HAP-1 (cell line): ENCODE data around the gene SUN1.

ENCODE experiments used
- DNase-seq, 2 experiments: peaks; one replicate each; pipeline ENCODE4 v3.0.0-alpha.2; 2016 to 2020; ENCODE audit warnings: low spot score in 2 of 2
- H3K27me3 ChIP-seq: fragments of 250-450 bp; sonication (Bioruptor Pico); 2 replicates; pipeline ENCODE4 v1.5.1; 2020; ENCODE audit warnings: low read depth, mild to moderate bottlenecking, moderate library complexity
- H3K36me3 ChIP-seq: fragments of 250-450 bp; sonication (Bioruptor Pico); replicated peaks from 2 replicates; pipeline ENCODE4 v1.5.1; 2020; ENCODE audit warnings: mild to moderate bottlenecking
- H3K4me1 ChIP-seq: fragments of 250-450 bp; sonication (Bioruptor Pico); 2 replicates; pipeline ENCODE4 v1.5.1; 2020; ENCODE audit warnings: mild to moderate bottlenecking
- H3K4me3 ChIP-seq: fragments of 250-450 bp; sonication (Bioruptor Pico); 2 replicates; pipeline ENCODE4 v1.5.1; 2020; ENCODE audit warnings: mild to moderate bottlenecking, moderate library complexity
- H3K9me3 ChIP-seq: fragments of 250-450 bp; sonication (Bioruptor Pico); 2 replicates; pipeline ENCODE4 v1.5.1; 2020; ENCODE audit warnings: mild to moderate bottlenecking, moderate library complexity
- in situ Hi-C: fragments of 300-500 bp; cut with MboI; formaldehyde crosslinking; loops from 3 replicates; pipeline ENCODE4 v1.14.3; 2020; ENCODE audit warnings: low sequenced_read_pairs, inconsistent platforms, mixed read lengths

Gene SUN1

DNA sequence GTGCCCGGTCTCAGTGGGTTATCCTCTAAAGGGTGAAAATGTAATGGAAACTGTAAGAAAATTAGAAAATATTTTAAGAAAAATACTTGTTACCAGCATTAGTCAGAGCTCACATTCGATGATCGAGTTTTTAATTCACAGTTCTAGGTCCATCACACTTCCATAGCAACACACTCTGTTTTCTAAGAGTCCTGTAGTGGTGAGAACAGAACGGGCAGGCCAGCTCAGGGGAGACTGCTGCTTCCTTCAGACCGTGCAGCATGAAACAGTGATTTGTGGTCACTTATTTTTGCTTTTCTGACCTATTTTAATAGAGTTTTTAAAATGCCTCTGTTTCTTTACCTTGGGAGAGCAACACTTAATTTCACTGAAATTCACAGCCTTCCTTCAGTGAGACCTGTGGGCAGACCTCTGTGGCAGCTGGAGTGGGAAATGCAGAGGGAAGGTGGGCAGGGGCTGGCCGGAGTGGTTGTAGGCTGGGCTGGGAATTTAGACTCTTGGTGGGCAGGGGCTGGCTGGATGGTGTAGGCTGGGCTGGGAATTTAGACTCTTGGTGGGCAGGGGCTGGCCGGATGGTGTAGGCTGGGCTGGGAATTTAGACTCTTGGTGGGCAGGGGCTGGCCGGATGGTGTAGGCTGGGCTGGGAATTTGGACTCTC, 1.5 kb downstream of the SUN1 start:
- no peak for DNase-seq
- in situ Hi-C loops: no loop called here
- Histone ChIP-seq H3K27me3 (no peaks in the 10 kb centered on the region), H3K9me3 (no peaks in the 10 kb centered on the region), H3K4me3 (no peak overlapping the region), H3K4me1 (peaks cover 4% of the 10 kb centered on the region; the same call in 1 of the 2 replicates), H3K36me3 (peaks cover 21% of the 10 kb centered on the region)

DNA sequence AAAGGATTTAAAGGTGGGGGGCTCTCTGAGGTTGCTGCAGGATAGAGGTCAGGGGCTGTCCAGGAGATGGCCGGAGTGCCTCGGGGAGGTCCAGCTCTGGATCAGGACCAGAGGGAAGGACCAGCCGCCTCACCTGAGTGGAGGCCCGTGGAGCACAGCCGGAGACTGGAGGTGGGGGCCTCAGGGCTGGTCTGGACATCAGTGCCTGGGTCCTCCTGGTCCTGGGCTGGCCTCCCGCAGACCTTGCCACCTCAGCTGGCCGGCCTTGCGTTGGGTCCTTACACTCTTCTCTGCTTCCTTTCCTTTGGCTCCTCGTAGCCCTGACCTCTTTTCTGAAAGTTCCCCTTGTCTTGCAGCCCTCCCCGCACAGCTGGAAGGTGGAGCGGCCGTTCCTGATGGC, 2.0 kb downstream of the SUN1 start:
- in situ Hi-C loops: no loop called here
- DNase-seq: no peak
- Histone ChIP-seq H3K36me3 (peaks cover 26% of the 10 kb centered on the region), H3K4me3 (no peak overlapping the region), H3K4me1 (peaks cover 4% of the 10 kb centered on the region; the same call in 1 of the 2 replicates), H3K9me3 (no peaks in the 10 kb centered on the region), H3K27me3 (no peaks in the 10 kb centered on the region)

DNA sequence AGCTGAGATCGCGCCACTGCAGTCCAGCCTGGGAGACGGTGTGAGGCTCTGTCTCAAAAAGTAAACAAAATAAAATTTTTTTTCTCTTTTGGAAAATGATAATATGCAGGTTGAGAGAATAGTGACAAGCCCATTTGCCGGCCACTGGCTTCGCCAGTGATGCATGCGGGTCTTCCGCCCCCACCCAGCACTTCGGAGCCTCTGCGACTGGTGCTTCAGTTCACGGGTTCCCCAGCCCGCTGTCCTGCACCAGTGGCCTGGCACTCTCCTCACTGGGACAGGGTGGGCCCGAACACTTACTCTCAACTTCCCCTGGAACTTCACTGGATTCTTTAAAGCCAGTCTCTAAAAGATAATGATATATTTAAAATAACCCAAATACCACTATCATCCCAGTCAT, 2.7 kb downstream of the SUN1 start:
- H3K36me3 ChIP-seq: peaks cover 28% of the 10 kb centered on the region
- in situ Hi-C loops: no loop called here
- no peak for DNase-seq
- no peak overlapping the region for H3K4me3 ChIP-seq
- peaks cover 4% of the 10 kb centered on the region; the same call in 1 of the 2 replicates for H3K4me1 ChIP-seq
- H3K27me3 ChIP-seq: no peaks in the 10 kb centered on the region
- H3K9me3 ChIP-seq: no peaks in the 10 kb centered on the region

DNA sequence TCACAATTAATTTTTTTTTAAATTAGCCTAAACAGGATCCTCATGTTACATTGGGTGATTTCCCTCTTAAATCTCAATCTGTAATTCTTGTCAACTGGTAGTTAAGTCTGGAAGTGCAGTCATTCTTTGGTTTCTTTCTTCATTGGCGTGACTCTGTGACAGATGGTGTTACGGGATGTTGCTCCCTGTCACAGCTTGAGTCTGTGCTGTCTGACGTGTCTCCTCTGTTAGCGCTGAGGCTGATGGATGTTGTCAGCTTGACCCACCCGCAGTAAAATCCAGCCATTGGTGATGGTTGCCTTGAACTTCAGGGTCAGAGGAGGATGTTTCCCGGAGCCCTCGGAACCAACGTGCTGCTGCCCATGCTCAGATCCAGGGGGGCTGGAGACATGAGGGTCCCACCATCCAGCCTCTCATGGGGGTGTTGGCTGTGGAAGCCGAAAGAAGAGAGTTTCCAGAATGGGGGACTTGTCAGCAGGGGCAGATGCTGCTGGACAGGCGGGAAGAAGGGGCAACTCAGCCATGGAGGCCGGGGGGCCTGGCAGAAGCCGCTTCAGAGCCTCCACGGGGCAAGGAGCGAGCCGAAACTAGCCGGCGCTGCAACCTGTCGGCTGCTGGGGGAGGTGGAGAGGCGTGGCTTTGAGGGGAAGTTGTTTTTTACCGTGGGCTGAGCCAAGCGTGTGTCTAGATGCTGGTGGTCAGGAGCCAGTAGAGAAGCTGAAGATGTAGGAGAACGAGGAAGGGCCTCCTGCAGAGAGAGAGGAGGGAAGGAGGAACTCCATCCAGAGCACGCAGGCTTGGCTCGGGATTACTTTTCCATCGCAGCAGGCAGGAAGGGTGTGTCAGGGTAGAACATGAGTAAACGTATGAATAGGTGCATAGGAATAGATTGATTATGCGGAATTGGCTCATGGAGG, 3.5 kb downstream of the SUN1 start:
- DNase-seq: no peak
- Histone ChIP-seq H3K36me3 (peaks cover 32% of the 10 kb centered on the region), H3K27me3 (no peaks in the 10 kb centered on the region), H3K9me3 (no peaks in the 10 kb centered on the region), H3K4me1 (peaks cover 4% of the 10 kb centered on the region; the same call in 1 of the 2 replicates), H3K4me3 (no peak overlapping the region)
- in situ Hi-C loops: no loop called here

DNA sequence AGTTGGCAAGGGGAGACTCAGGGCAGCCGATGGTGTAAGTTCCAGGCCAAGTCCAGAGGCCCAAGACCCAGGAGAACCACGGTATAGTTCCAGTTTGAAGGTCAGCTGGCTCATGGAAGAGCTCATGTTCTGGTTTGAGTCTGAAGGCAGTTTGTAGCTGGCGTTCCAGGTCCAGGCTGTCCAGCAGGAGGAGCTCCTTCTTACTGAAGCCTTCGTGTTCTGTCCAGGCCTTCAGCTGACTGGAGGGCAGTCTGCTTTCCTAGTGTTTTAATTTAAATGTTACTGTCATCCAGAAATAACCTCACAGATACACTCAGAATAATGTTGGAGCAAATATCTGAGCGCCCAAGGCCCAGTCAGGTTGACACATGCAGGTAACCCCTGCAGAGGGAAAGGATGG, 4.2 kb downstream of the SUN1 start:
- Histone ChIP-seq H3K9me3 (no peaks in the 10 kb centered on the region), H3K27me3 (no peaks in the 10 kb centered on the region), H3K4me1 (peaks cover 4% of the 10 kb centered on the region; the same call in 1 of the 2 replicates), H3K4me3 (no peak overlapping the region), H3K36me3 (peaks cover 32% of the 10 kb centered on the region)
- in situ Hi-C loops: no loop called here
- DNase-seq: no peak

DNA sequence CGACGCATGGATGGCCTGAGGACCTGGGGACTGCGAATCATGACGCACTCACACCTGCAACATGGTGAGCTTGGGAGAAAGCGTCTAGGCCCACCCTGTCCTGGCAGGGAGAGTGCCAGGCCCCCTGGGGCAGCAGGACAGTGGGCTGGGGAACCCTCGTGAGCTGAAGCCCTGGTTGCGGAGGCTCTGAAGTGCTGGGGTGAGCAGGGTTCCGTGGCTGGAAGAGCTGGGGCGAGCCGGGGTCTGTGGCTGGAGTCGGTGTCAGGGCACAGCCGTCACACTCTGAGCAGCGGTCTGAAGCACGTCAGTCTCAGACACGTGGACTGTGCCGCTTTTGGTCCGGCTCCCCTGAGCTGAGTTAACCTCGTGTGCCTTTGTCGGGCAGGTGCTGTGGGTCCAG, 4.7 kb downstream of the SUN1 start:
- in situ Hi-C loops: no loop called here
- no peaks in the 10 kb centered on the region for H3K27me3 ChIP-seq
- H3K4me3 ChIP-seq: no peak overlapping the region
- peaks cover 1% of the 10 kb centered on the region; the same call in 1 of the 2 replicates for H3K4me1 ChIP-seq
- DNase-seq: no peak
- peaks cover 36% of the 10 kb centered on the region for H3K36me3 ChIP-seq
- H3K9me3 ChIP-seq: no peaks in the 10 kb centered on the region

DNA sequence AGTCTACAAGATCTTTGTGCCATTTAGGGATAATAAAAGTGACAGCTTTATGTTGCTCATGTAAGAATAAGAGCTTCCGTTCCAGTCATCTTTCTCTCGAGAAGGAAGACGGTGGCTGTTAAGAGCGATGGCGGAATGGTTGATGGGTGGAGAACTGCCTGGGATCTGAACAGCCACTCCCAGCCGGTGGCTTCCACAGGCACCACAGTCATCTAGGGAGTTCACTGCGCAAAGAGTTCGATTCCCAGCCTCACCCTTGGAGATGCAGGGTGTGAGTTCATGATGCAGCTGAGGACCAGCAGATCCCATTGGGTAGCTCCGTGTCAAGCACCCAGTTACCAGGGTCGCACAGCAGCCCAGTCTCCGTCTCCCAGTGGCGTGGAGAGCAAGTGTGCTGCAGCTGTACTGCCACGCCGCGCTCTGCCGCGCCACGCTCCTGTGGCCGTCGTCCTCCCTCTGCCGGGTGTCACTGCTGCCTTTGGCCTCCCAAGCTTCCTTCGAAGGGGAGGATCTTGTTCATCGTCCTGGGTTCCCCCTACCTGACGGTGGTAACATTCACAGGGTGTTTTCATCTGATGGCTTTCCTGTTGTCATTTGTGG, 7.8 kb downstream of the SUN1 start:
- Histone ChIP-seq H3K9me3 (no peaks in the 10 kb centered on the region), H3K36me3 (peaks cover 58% of the 10 kb centered on the region), H3K27me3 (no peaks in the 10 kb centered on the region), H3K4me3 (no peak overlapping the region), H3K4me1 (no peaks in the 10 kb centered on the region)
- in situ Hi-C loops: no loop called here
- DNase-seq: no peak

DNA sequence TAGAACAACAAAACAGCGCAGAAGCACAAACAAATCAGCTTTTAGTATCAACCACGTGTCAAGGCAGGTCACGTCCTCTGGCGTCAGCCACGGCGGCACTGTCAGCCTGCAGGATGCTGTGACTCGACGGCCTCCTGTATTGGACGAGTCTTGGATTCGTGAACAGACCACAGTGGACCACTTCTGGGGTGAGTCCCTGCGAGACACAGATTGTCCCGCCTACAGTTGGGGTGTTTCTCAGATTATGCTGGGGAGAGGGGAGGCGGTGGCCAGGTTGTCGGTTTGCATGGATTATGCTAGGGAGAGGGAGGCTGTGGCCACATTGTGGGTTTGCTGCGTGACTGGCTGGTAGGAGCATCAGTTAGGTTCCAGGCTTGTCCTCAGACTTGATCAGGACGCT, 9.7 kb downstream of the SUN1 start:
- DNase-seq: no peak

DNA sequence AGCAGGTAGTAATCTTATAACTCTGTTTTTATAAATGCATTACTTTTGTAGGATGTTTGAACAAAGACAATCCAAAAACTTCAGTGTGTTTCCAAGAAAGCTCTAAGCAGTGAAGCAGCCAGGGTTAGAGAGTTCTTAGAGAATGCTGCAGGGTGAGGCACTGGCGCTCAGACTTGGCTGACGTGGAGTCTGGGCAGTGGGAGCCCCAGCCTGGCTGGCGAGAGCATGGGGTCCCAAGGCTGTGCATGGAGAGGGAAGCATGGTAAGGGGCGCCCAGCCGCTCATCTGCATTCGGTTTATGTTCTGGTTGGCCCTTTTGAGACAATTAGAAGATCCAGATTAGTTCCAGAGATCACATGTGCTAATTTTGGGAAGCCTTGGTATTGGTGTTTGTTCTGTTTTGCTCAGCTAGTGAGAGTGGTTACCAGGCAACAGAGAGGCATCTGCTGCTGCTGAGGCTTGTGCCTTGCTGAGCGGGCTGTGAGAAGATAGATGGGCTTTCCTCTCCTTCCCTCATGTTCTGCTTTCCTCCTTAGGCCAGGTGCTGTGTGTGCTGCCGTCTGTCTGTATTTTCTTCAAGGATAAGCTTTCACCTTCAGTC, 10.3 kb downstream of the SUN1 start:
- H3K4me3 ChIP-seq: no peak overlapping the region
- in situ Hi-C loops: no loop called here
- H3K4me1 ChIP-seq: no peaks in the 10 kb centered on the region
- no peaks in the 10 kb centered on the region for H3K27me3 ChIP-seq
- H3K36me3 ChIP-seq: peaks cover 56% of the 10 kb centered on the region
- H3K9me3 ChIP-seq: no peaks in the 10 kb centered on the region
- no peak for DNase-seq

More for the DNA sequence above, 9.7 kb downstream of the SUN1 start:
- no peaks in the 10 kb centered on the region for H3K9me3 ChIP-seq
- H3K4me3 ChIP-seq: no peak overlapping the region
- peaks cover 59% of the 10 kb centered on the region for H3K36me3 ChIP-seq
- H3K4me1 ChIP-seq: no peaks in the 10 kb centered on the region
- in situ Hi-C loops: no loop called here
- no peaks in the 10 kb centered on the region for H3K27me3 ChIP-seq

DNA sequence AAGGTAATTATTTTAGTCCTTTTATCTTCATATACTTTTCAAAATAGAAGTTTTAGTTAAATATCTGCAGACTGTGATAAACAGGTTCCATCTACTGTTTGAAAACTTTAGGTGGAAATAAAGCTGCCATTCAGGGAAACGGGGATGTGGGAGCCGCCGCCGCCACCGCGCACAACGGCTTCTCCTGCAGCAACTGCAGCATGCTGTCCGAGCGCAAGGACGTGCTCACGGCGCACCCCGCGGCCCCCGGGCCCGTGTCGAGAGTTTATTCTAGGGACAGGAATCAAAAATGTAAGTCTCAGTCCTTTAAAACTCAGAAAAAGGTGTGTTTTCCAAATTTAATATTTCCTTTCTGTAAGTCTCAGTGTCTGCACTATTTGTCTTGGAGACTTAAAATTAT, 11.0 kb downstream of the SUN1 start:
- no peak overlapping the region for H3K4me3 ChIP-seq
- no peaks in the 10 kb centered on the region for H3K4me1 ChIP-seq
- H3K27me3 ChIP-seq: no peaks in the 10 kb centered on the region
- no peaks in the 10 kb centered on the region for H3K9me3 ChIP-seq
- H3K36me3 ChIP-seq: peaks cover 52% of the 10 kb centered on the region
- in situ Hi-C loops: no loop called here
- DNase-seq: no peak

DNA sequence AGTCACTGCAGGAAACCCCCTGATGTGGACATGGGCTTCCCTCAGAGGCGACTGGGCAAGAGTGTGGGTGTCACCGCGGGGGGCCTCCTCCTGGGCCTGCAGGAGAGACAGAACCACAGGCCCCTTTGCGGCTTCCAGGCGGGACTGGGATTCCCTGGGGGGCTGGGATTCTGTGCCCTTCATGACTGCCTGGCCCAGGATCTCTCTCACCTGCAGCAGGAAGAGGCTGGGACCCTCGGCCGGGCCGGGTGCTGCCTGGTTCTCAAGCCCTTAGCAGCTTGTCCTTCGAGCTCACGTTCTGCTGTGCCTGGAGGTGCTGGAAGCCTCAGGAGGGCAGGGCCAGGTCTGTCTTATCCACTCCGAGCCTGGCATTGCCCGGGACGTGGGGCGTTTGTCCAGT, 11.8 kb downstream of the SUN1 start:
- no peak for DNase-seq
- H3K9me3 ChIP-seq: no peaks in the 10 kb centered on the region
- H3K36me3 ChIP-seq: peaks cover 51% of the 10 kb centered on the region
- no peak overlapping the region for H3K4me3 ChIP-seq
- H3K27me3 ChIP-seq: no peaks in the 10 kb centered on the region
- no peaks in the 10 kb centered on the region for H3K4me1 ChIP-seq
- in situ Hi-C loops: no loop called here

DNA sequence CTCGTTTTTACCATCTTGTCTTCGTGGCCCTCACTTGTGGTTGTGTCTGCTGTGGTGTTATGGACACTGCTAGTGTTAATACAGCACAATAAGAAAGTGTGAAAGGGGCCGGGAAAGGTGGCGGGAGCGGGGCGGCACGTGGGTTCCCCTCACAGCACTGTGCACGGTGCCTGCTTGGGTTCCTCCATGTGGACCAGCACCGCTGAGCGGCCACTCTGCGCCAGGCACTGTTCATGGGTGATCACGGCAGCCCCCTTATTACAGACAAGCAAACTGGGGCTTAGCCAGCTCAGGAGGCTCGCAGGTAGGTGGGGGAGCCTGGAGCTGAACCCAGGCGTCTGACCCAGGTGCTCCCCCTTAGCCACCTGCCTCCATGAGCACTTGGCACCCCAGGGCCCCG, 12.2 kb downstream of the SUN1 start:
- Histone ChIP-seq H3K9me3 (no peaks in the 10 kb centered on the region), H3K27me3 (no peaks in the 10 kb centered on the region), H3K4me3 (no peak overlapping the region), H3K36me3 (peaks cover 54% of the 10 kb centered on the region), H3K4me1 (no peaks in the 10 kb centered on the region)
- in situ Hi-C loops: no loop called here
- no peak for DNase-seq

DNA sequence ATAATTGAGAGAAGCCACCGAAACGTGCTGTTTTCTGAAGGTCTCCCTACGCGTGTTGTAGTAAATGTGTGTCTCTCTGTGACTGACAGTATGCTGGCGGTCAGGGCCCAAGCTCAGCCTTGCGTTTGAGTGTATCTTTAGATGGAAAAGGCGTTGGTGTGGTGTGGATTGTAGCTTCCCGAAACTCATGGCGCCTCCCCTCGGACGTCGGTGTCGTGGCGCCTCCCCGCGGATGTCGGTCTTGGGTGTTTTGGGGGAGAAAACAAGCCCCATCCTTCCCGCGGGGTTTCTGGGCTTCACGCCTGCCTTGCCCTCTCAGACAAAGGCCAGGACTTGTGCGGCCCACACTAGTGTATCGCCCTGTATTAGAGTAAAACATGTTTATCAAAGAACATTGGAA, 12.8 kb downstream of the SUN1 start:
- no peaks in the 10 kb centered on the region for H3K9me3 ChIP-seq
- no peaks in the 10 kb centered on the region for H3K27me3 ChIP-seq
- no peak for DNase-seq
- peaks cover 57% of the 10 kb centered on the region for H3K36me3 ChIP-seq
- H3K4me1 ChIP-seq: no peaks in the 10 kb centered on the region
- no peak overlapping the region for H3K4me3 ChIP-seq
- in situ Hi-C loops: no loop called here

DNA sequence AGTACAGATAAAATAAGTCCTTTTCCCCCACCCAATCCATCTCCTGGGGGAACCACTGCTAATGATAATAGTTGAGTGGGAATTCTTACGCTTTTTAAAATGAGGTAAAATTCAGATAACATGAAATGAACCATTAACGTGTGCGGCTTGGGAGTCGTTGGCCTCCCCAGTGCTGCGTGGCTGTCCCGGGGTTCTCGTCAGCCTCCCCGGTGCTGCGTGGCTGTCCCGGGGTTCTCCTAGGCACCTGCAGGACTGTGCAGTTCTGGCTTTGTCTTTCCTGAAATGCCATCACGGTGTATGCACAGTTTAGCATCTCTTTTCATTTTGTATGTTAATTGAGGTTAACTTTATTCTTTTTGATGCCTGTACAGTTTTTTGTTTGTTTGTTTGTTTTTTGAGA, 13.5 kb downstream of the SUN1 start:
- Histone ChIP-seq H3K9me3 (no peaks in the 10 kb centered on the region), H3K27me3 (no peaks in the 10 kb centered on the region), H3K4me1 (no peaks in the 10 kb centered on the region), H3K4me3 (no peak overlapping the region), H3K36me3 (peaks cover 54% of the 10 kb centered on the region)
- in situ Hi-C loops: no loop called here
- no peak for DNase-seq
